ENCODE results near the gene PIK3CD.

- no peak for TF ChIP-seq CTCF (conservative IDR thresholded peaks at IDR 0.05; ENCODE audit: low read length)
- TF ChIP-seq EZH2phosphoT487 (IDR thresholded peaks at IDR 0.05; ENCODE audit: borderline replicate concordance, low read depth, low read length) = no peak
These were observed 3.5 kb downstream of the PIK3CD start for GRCh38 chr1:9654834-9655723.
